K562 (cell line): ENCODE data around the gene PLA2G4D. TPM values are rescaled to one million over a fixed set of nuclear protein-coding genes. Genes with fewer than 3 reads are reported as not detected.

Experiments
- ARID1B ChIP-seq: fragments of 450-650 bp; IDR thresholded peaks from 2 replicates; pipeline ENCODE4 v1.6.1; 2016; ENCODE audit warnings: antibody characterized with exemption, mild to moderate bottlenecking, inconsistent platforms
- BACH1 ChIP-seq: fragments of 200-800 bp; sonication (Bioruptor generic); IDR thresholded peaks from 2 replicates; pipeline ENCODE4 v1.6.1; 2016; ENCODE audit warnings: missing genetic modification characterization, missing compliant biosample characterization
- CCAR2 ChIP-seq: fragments of 200-400 bp; formaldehyde crosslinking; IDR thresholded peaks from 2 replicates; pipeline ENCODE4 v1.6.1; 2017; ENCODE audit warnings: mild to moderate bottlenecking, low read depth, low read length
- CHCHD3 ChIP-seq: fragments of 250-450 bp; sonication (Bioruptor Pico); IDR thresholded peaks from 2 replicates; pipeline ENCODE4 v2.1.2; 2022; ENCODE audit warnings: mild to moderate bottlenecking
- CREB1 ChIP-seq, 2 experiments: sonication (generic) in 1 of 2; formaldehyde crosslinking in 1 of 2; IDR thresholded peaks; 2 replicates each; pipeline versions ENCODE4 v1.6.1 to v1.8.0; 2012 to 2022; ENCODE audit warnings: inconsistent platforms in 1 of 2, mild to moderate bottlenecking in 1 of 2, missing genetic modification reagents in 1 of 2, moderate library complexity in 1 of 2
- CREBBP ChIP-seq: IDR thresholded peaks from one replicate; pipeline ENCODE4 v1.6.1; 2012; ENCODE audit warnings: low read depth, mild to moderate bottlenecking, control low read depth, inconsistent platforms, low read length
- E2F8 ChIP-seq: fragments of 450-650 bp; IDR thresholded peaks from 2 replicates; pipeline ENCODE4 v1.7.1; 2018; ENCODE audit warnings: mild to moderate bottlenecking, low read depth; ENCODE audit not compliant: partially characterized antibody
- FOXM1 ChIP-seq, 2 experiments: fragments of 450-650 bp in 1 of 2; sonication (generic) in 1 of 2; formaldehyde crosslinking in 1 of 2; IDR thresholded peaks; 2 replicates each; pipeline versions ENCODE4 v1.6.1 to v1.9.0; 2017 to 2022; ENCODE audit warnings: low read depth in 2 of 2, mild to moderate bottlenecking in 2 of 2, missing genetic modification reagents in 1 of 2, moderate library complexity in 1 of 2
- KDM5B ChIP-seq: fragments of 200-600 bp; sonication (generic); IDR thresholded peaks from 2 replicates; pipeline ENCODE4 v1.6.1; 2012; ENCODE audit warnings: low read depth, mild to moderate bottlenecking, moderate library complexity, low read length, control low read depth, inconsistent platforms; ENCODE audit not compliant: insufficient replicate concordance
- KHSRP ChIP-seq: fragments of 450-650 bp; IDR thresholded peaks from 2 replicates; pipeline ENCODE4 v1.6.1; 2017
- LARP7 ChIP-seq: fragments of 450-650 bp; IDR thresholded peaks from 2 replicates; pipeline ENCODE4 v1.6.1; 2016
- MECOM ChIP-seq: fragments of 250-450 bp; sonication (Bioruptor Pico); IDR thresholded peaks from 2 replicates; pipeline ENCODE4 v1.8.0; 2022; ENCODE audit warnings: inconsistent platforms
- MYC ChIP-seq, 2 experiments: fragments of 250-450 bp in 1 of 2; sonication (Bioruptor Pico) in 1 of 2; IDR thresholded peaks; 2 replicates each; pipeline versions ENCODE4 v1.5.1 to v1.6.1; 2012 to 2021; ENCODE audit warnings: low read depth in 2 of 2, borderline replicate concordance in 1 of 2, improper control_type of control experiment in 1 of 2, low read length in 1 of 2, mild to moderate bottlenecking in 1 of 2, moderate library complexity in 1 of 2
- NR3C1 ChIP-seq: sonication (generic); formaldehyde crosslinking; IDR thresholded peaks from 2 replicates; pipeline ENCODE4 v1.8.1; 2022; ENCODE audit warnings: missing genetic modification reagents
- POLR2G ChIP-seq: fragments of 200-400 bp; formaldehyde crosslinking; IDR thresholded peaks from 2 replicates; pipeline ENCODE4 v1.6.1; 2017; ENCODE audit warnings: low read depth, mild to moderate bottlenecking, antibody characterized with exemption, low read length, moderate library complexity
- RAD51 ChIP-seq: fragments of 450-650 bp; IDR thresholded peaks from 2 replicates; pipeline ENCODE4 v1.7.1; 2016; ENCODE audit warnings: low read depth, mild to moderate bottlenecking, borderline replicate concordance
- SAFB2 ChIP-seq: fragments of 200-400 bp; formaldehyde crosslinking; IDR thresholded peaks from 2 replicates; pipeline ENCODE4 v1.6.1; 2018; ENCODE audit warnings: borderline replicate concordance, low read length, low read depth, moderate library complexity; ENCODE audit not compliant: severe bottlenecking
- SOX6 ChIP-seq: fragments of 450-650 bp; IDR thresholded peaks from 2 replicates; pipeline ENCODE4 v1.6.1; 2014; ENCODE audit warnings: mild to moderate bottlenecking
- SREBF1 ChIP-seq: fragments of 150-350 bp; IDR thresholded peaks from 2 replicates; pipeline ENCODE4 v1.6.1; 2014; ENCODE audit warnings: antibody characterized with exemption, low read depth, low read length, borderline replicate concordance
- SRF ChIP-seq, 2 experiments: fragments of 250-450, 450-650 bp in 1 of 2; sonication (Bioruptor Pico) in 1 of 2; sonication (generic) in 1 of 2; formaldehyde crosslinking; IDR thresholded peaks; 2 replicates each; pipeline versions ENCODE4 v1.5.0 to v1.5.1; 2020 to 2022; ENCODE audit warnings: mild to moderate bottlenecking in 1 of 2, missing genetic modification reagents in 1 of 2
- TRIM24 ChIP-seq, 2 experiments: fragments of 450-650 bp; IDR thresholded peaks; 2 replicates each; pipeline ENCODE4 v1.6.1; 2016
- ZNF212 ChIP-seq: fragments of 450-650 bp; formaldehyde crosslinking; IDR thresholded peaks from 2 replicates; pipeline ENCODE4 v1.4.0; 2020; ENCODE audit warnings: mild to moderate bottlenecking
- polyA plus RNA-seq, 8 experiments: library from polyadenylated mRNA; depleted of rRNA in 4 of 8; stranded (reverse) in 5 of 8; unstranded in 3 of 8; fragments of >200 nt; fragmentation: Nextera tagmentation in 2 of 8; fragmentation: Illumina TruSeq in 1 of 8; extraction: Ambion mirVana in 2 of 8; extraction: Trizol in 1 of 8; gene quantifications; 2 replicates each; pipeline versions ENCODE4 v1.2.1 to v1.2.3, GENCODE V29; 2011 to 2014; ENCODE audit warnings: inconsistent platforms in 1 of 8, missing spikeins in 1 of 8
- total RNA-seq, 7 experiments: library from RNA; depleted of rRNA in 6 of 7; stranded (reverse); fragments of >200 nt in 6 of 7; fragmentation: Illumina TruSeq in 2 of 7; extraction: Trizol in 2 of 7; gene quantifications; 2 replicates each; pipeline versions ENCODE4 v1.2.1 to v1.2.3, GENCODE V29; 2011 to 2021; ENCODE audit warnings: low replicate concordance in 1 of 7
- TF ChIP-seq, protein P1 (sequence below): fragments of 450-650 bp; IDR thresholded peaks from 2 replicates; pipeline ENCODE4 v1.6.1; 2016; ENCODE audit warnings: antibody characterized with exemption
- TF ChIP-seq, protein P2 (sequence below): fragments of 250-450 bp; sonication (Bioruptor Pico); IDR thresholded peaks from 2 replicates; pipeline ENCODE4 v1.6.1; 2021; ENCODE audit warnings: mild to moderate bottlenecking

Gene PLA2G4D
- total and polyA plus RNA-seq, 9 of the 15 experiments (the other 6 are each of a cell fraction or from before 2014, with no cell fraction given): 0.04 TPM; not detected in 8

GRCh38 chr15:42056934-42057798 is 37.2 kb downstream of the PLA2G4D start (continued):
- no peak for TF ChIP-seq MYC (IDR thresholded peaks at IDR 0.05; ENCODE audit: low read depth, low read length)
- no peak for TF ChIP-seq MYC (CRISPR knock-in tag; IDR thresholded peaks at IDR 0.05; ENCODE audit: borderline replicate concordance, low read depth)
- no peak for TF ChIP-seq CHCHD3
- TF ChIP-seq CCAR2: no peak
- TF ChIP-seq SRF (CRISPR knock-in tag; IDR thresholded peaks at IDR 0.05): no peak
- TF ChIP-seq NR3C1 (CRISPR knock-in tag): no peak
- no peak for TF ChIP-seq BACH1 (tag)
- TF ChIP-seq E2F8: no peak
- peak; percentile 35; the same call in 1 of the 2 replicates for TF ChIP-seq KHSRP
- TF ChIP-seq, protein P1, sequence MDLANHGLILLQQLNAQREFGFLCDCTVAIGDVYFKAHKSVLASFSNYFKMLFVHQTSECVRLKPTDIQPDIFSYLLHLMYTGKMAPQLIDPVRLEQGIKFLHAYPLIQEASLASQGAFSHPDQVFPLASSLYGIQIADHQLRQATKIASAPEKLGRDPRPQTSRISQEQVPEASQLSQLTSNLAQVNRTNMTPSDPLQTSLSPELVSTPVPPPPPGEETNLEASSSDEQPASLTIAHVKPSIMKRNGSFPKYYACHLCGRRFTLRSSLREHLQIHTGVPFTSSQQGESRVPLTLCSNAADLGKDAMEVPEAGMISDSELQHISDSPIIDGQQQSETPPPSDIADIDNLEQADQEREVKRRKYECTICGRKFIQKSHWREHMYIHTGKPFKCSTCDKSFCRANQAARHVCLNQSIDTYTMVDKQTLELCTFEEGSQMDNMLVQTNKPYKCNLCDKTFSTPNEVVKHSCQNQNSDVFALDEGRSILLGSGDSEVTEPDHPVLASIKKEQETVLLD: no peak
- 0 out of 2 replicates have a peak, but pooled peaks have one; percentile 39 for TF ChIP-seq POLR2G
- no peak for TF ChIP-seq LARP7
- TF ChIP-seq MECOM (CRISPR knock-in tag): no peak
- TF ChIP-seq KDM5B: no peak
- no peak for TF ChIP-seq CREBBP
- TF ChIP-seq SREBF1: no peak
- TF ChIP-seq FOXM1 (IDR thresholded peaks at IDR 0.05; ENCODE audit: low read depth): no peak
- TF ChIP-seq FOXM1 (CRISPR knock-in tag; IDR thresholded peaks at IDR 0.05; ENCODE audit: low read depth): no peak
- no peak for TF ChIP-seq SAFB2
- 0 out of 4 replicates have a peak, but pooled peaks of 1 of the 2 experiments have one; percentile 27 for TF ChIP-seq TRIM24 (IDR thresholded peaks at IDR 0.05)
- TF ChIP-seq SOX6: no peak
- TF ChIP-seq, protein P2, sequence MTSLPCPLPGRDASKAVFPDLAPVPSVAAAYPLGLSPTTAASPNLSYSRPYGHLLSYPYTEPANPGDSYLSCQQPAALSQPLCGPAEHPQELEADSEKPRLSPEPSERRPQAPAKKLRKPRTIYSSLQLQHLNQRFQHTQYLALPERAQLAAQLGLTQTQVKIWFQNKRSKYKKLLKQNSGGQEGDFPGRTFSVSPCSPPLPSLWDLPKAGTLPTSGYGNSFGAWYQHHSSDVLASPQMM: no peak
- no peak for TF ChIP-seq ZNF212 (CRISPR knock-in tag)
- peak; percentile 93 for TF ChIP-seq CREB1 (IDR thresholded peaks at IDR 0.05)
- peak; percentile 55; the same call in 1 of the 2 replicates for TF ChIP-seq CREB1 (CRISPR knock-in tag; IDR thresholded peaks at IDR 0.05)
- no peak for TF ChIP-seq RAD51
- no peak for TF ChIP-seq ARID1B
